NCI-H1436 treated with DMSO at 0.1 percent for 48 hours (cell line): ENCODE data around the gene GNAO1.

Source experiments
- DNase-seq: peaks from one replicate; lab custom pipeline; 2025; lab: John Stamatoyannopoulos, UW

Gene GNAO1

GRCh38 chr16:56241596-56241995 is 50.3 kb downstream of the GNAO1 start:
- DNase-seq = no peak

GRCh38 chr16:56242740-56243139 is 51.5 kb downstream of the GNAO1 start:
- no peak for DNase-seq

- DNase-seq = no peak
Measured at GRCh38 chr16:56244612-56245011, 53.3 kb downstream of the GNAO1 start.

- no peak for DNase-seq
Measured at GRCh38 chr16:56245197-56245596, 53.9 kb downstream of the GNAO1 start.

- no peak for DNase-seq
Measured at GRCh38 chr16:56246051-56246817, 54.9 kb downstream of the GNAO1 start.

GRCh38 chr16:56247018-56247417 is 55.7 kb downstream of the GNAO1 start:
- no peak for DNase-seq

GRCh38 chr16:56247808-56248207 is 56.5 kb downstream of the GNAO1 start:
- no peak for DNase-seq

- DNase-seq = no peak
Measured at GRCh38 chr16:56252835-56253234, 61.5 kb downstream of the GNAO1 start.

GRCh38 chr16:56255904-56256303 is 64.6 kb downstream of the GNAO1 start:
- no peak for DNase-seq

GRCh38 chr16:56257239-56257638 is 66.0 kb downstream of the GNAO1 start:
- DNase-seq = no peak

GRCh38 chr16:56257666-56258342 is 66.5 kb downstream of the GNAO1 start:
- no peak for DNase-seq

- no peak for DNase-seq
Measured at GRCh38 chr16:56258508-56259424, 67.5 kb downstream of the GNAO1 start.

GRCh38 chr16:56259425-56259779 is 68.1 kb downstream of the GNAO1 start:
- DNase-seq = no peak

- no peak for DNase-seq
Measured at GRCh38 chr16:56260378-56261160, 69.3 kb downstream of the GNAO1 start.

- DNase-seq = no peak
Measured at GRCh38 chr16:56261656-56262055, 70.4 kb downstream of the GNAO1 start.

GRCh38 chr16:56262148-56262547 is 70.9 kb downstream of the GNAO1 start:
- no peak for DNase-seq

GRCh38 chr16:56262551-56263245 is 71.4 kb downstream of the GNAO1 start:
- DNase-seq = no peak

- DNase-seq = no peak
Measured at GRCh38 chr16:56263711-56264608, 72.7 kb downstream of the GNAO1 start.

- DNase-seq = no peak
Measured at GRCh38 chr16:56264609-56264972, 73.3 kb downstream of the GNAO1 start.

GRCh38 chr16:56265184-56265583 is 73.9 kb downstream of the GNAO1 start:
- no peak for DNase-seq
